Occipital lobe (tissue), 2 donors: Measurements from ENCODE around the gene ACTRT2. TPM values are rescaled to one million over a fixed set of nuclear protein-coding genes. Genes with fewer than 3 reads are reported as not detected.
A peak's percentile ranks its signal among the peaks of the same experiment; 100 is the strongest.

Source experiments
- DNase-seq: peaks from one replicate; lab custom pipeline; 2025; lab: John Stamatoyannopoulos, UW
- total RNA-seq: library from RNA; depleted of rRNA; stranded (reverse); fragments of >200 nt; gene quantifications from one replicate; pipeline ENCODE4 v1.2.3, GENCODE V29; 2014

The ACTRT2 gene
- total RNA-seq, 1 donor from 2014 or later, result not detected

DNA sequence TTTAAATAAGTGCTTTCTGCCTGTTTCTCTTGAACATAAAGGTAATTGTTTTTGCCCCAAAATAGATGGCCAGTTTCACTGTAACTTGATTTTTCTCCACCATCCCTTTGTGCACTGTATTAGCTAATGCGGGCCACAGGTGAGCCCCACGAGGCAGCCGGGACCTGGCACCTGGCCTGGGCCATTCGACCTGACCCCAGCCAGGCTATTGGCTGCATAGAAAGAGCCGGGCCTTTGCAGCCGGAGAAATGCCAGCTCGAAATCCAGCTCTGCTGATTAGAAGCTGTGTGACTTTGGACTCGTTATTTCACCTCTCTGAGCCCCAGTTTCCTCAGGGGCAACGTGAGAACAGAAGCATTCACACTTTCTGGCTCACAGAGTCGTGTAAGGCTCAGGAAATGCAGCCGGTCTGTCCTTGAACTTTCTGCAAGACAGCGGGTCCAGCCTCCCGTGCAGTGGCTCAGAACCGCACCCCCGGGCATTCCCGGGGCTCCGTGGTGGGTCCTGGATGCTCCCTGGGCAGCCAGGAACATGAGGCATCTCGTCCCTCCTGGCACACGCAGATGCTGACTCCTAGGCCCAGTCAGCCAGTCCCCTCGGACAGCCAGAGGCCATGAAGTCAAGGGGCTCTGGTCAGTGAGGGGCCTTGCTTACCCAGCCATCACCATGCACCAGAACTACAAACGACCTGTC is 37.4 kb upstream of the ACTRT2 start:
- DNase-seq, result no peak

DNA sequence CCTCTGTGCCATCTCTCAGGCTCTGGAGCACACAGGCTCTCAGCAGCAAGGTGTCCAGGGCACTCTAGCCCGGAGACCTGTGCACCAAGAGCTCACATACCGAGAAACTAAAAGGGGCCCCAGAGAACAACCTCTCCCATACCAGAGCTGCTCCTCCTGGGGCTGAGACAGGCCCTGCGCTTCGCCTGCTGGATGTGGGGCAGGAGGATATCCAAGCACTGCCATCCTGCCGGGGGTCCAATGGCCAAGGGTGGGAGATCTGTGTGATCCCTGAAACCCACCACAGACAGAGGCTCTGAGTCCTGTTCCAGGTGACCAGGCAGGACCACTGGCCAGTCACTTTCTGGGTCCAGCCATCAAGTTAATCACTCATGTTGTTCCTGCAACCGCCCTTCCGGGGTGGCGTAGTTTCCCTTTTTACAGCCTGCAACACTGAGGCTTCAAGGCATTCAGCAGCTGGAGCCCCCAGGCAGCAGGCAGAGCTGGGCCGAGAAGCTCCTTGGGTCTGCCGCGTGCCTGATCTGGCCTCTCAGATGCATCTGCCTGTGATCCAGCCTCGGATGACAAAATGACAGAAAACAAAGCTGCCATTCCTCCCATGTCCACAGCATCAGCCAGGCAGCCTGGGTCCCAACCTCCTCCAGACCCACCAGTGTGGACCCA is 36.7 kb upstream of the ACTRT2 start:
- DNase-seq, result no peak

DNA sequence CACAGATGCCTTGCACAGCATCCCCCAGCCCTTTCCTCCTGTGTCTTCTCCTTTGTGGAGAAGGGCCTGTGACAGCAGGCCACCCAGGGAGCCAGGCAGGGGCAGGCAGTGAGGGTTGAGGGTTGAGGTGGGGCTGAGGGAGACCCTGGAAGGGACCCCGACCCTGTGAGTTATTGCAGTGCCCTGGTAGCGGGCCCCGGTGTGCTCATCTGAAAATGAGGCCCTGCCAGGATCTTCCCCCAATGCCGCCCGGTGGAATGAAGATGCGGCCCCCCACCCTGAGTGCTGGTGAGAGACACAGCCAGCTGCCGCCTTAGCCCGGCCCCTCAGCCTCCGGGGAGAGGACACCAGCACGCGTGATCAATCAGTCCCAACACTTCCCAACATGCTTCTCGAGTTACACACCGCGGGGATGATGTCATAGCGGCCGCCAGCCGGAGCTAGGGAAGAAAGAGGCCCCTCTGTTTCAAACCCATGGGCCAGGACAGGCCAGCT is 36.2 kb upstream of the ACTRT2 start:
- peak; percentile 25 for DNase-seq

DNA sequence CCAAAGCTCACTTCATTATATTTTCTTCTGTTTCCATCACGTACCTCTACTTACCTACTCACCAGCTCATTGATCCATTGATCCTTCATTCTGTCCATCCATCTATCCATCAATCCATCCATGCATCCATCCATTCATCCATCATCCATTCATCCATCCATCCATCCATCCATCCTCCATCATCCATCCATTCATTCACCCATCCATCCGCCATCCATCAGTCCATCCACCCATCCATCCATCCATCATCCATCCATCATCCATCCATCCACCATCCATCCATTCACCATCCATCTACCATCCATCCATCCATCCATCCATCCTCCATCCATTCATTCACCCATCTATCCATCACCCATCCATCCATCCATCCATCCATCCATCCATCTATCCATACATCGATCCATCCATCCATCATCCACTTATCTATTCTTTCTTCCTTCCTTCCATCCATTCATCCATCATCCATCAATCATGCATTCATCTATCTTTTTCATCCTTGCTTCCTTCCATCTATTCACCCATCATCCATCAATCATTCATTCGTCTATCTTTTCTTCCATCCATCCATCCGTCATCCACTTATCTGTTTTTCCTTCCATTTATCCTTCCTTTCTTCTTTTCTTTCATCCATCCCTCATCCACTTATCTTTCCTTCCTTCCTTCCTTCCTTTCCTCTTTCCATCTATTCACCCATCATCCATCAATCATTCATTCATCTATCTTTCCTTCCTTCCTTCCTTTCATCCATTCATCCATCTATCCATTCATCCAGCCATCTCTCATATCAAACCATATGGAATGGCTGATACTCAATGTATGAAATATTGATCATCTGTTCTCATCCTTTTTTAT is 35.3 kb upstream of the ACTRT2 start:
- no peak for DNase-seq

DNA sequence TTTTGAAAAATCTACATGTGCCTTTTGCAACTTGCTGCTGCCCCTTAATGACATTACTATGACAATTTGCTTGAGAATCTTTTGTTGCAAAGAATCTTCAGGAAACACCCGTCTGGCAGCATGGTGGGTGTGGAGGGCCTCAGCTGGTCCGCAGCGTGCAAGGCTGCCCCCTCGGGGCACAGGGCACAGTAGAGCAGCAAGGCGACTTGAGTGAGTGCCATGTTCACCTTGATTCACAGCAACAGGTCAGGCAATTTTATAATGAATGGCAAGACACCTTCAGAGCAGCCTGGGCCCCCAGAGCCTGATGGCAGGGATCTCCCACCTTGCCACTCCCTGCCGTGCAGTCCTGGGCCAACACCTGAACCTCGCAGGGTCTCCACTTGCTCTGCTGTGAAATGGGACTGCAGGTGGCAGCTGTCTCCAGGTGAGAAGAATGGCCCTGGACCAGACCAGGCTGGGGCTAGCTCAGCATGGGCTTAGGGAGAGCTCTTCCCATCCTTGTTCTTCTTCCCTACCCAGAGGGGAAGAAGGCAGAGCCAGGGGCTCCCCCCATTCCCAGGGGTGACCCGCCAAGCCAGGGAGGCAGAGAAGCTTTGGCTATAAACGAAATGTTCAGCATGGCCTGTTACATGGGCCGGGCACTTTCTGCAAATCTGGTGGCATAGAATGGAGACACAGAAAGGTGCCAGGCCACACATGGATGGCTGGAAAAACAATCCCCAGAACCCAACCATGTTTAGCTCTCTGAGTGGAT is 34.5 kb upstream of the ACTRT2 start:
- no peak for DNase-seq

DNA sequence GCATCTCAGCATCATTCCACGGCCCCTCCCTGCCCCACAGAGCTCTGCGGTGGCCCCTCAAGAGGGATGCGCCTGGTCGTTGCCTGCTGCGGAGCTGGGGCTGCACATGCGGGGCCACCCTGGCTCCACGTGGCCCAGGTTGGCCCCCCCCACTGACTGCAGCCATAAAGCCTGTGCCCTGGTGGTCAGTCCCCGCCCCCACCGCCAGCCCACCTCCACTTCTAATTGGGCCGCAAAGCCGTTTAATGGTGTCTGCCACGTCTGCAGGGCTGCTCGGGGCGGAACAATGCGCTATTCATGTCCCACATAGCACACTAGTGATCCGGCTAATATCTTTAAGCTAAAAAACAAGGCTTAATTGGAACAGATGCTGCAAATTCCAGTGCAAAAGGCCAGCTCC is 33.5 kb upstream of the ACTRT2 start:
- DNase-seq, result no peak

DNA sequence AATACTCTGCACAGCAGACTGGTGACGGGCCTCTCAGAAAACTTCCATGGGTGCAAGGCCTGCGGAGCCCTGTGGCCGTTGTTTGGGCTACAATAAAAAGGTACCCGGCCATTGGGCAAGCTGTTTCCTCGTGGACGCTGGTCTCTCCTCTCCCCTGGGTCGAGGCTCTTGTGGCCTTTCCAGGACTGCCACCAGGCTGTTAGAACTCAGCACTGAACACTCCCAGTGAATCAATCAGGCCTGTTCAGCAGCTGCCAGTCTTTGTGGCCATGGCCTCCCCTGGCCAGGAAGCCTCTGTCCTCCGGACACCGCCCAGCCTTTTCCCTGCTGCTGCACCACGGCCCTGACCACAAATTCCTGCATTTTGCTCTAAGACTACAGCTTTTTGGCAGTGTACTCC is 33.0 kb upstream of the ACTRT2 start:
- no peak for DNase-seq

DNA sequence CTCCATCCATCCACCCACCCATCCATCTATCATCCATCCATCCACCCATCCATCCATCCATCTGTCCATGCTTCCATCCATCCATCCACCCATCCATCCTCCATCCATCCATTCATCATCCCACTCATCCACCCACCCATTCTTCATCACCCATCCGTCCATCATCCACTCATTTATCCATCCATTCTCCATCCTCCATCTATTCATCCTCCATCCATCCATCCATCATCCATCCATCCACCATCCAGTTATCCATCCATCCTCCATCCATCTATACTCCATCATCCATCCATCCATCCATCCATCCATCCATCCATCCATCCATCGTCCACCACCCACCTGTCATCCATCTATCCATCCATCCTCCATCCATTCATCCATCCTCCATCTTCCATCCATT is 32.1 kb upstream of the ACTRT2 start:
- no peak for DNase-seq

DNA sequence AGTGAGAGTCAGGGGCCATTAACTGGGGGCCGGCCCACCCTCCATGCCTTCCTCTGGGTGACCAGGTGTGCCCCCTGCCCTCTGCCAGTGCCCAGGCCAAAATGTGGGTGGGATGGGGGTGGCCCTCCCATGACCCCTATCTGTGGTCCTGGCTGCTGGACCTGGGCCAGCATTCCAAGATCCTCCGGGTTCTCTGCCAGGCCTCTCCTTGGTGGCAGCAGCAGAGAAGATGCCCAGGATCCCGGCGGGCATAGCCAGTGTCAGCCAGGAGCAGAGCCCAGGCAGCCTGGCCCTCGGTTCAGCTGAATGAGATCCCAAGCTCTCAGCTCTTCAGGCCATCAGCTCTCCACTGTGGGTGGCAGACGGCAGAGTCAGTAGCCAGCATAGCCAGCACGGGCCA is 31.3 kb upstream of the ACTRT2 start:
- DNase-seq, result no peak

DNA sequence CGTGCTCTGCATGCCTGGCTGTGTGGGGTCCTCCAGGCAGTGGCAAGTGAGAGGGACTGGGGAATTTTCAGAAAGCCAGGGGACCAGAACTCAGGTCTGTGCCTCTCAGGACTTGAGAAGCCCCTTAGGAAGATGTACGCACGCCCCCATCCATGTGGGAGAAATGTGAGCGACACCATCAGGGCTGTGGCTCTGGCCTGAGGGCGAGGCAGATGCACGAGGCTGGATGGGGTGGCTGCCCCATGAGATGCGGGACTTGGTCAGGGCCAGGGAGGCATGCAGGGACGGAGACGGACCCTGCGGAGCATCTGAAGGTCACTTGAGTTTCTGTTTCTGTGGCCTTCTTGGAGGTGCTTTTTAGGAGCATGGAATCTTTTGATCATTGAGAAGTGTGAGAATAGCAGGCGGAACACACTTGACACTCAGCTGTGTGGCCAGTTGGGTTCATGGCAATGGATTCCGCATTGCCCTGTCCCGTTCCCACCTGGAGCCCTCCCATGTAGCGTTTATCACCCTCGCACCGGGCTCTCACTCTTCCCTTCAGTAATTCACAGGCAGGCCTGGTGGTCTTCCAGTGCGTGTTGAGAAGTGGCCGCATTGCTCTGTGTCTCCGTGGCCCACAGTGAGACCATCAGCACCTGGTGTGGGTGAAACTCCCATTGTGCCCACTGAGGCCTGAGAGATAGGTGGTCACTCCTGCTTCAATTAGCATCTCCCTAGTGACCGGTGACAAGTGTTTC is 30.7 kb upstream of the ACTRT2 start:
- no peak for DNase-seq

DNA sequence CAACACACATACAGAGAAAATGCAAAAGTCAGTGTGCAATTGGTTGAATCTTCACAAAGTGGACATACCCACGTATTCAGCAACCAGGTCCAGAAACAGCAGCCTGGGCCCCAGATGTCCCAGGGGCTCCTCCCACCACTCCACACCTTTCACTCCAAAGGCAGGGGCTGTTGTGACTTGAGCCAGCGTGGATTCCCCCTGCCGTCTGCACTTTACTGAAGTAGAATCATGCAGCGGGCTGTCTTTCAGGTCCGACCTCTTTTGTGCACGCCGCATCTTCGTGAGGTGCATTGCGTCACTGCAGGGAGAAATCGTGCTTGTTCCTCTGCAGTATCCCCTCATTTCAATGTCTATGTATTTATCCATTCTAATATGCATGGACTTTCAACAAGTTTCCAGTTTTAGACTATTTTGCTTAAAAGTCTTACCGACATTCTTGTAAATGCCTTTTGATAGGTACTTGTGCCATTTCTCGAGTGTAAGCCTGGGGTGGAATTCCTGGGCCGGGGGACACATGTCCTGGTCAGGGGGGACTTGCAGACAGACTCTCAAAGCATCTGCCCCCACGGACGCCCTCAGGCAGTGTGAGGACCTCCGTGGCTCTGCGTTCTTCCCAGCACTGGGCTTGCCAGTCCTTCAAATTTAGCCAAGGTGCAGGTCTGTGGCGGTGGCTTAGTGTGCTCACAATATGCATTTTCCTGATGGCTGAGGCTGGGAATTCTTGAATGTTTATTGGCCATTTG is 29.3 kb upstream of the ACTRT2 start:
- no peak for DNase-seq

DNA sequence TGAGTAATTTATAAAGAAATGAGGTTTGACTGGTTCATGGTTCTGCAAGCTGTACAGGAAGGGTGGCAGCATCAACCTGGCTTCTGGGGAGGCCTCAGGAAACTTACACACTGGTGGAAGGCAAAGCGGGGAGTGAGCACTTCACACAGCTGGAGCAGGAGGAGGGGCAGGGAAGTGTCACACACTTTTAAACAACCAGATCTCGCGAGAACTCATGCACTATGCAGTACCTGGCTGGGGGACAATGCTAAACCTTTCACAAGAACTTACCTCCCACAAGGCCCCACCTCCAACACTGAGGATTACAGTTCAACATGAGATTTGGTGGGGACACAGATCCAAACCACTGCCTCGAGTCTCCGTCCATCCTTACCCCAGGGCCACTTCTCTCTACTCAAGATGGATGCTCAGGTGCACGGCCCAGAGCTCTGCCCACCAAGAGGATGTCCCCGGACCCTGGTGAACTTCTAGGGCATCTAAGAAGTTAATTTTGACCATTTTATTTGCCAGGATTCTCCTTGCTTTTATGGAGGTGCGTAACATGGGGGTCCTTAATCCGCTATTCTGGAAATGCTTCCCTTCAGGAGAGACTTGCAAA is 22.7 kb upstream of the ACTRT2 start:
- DNase-seq, result no peak

DNA sequence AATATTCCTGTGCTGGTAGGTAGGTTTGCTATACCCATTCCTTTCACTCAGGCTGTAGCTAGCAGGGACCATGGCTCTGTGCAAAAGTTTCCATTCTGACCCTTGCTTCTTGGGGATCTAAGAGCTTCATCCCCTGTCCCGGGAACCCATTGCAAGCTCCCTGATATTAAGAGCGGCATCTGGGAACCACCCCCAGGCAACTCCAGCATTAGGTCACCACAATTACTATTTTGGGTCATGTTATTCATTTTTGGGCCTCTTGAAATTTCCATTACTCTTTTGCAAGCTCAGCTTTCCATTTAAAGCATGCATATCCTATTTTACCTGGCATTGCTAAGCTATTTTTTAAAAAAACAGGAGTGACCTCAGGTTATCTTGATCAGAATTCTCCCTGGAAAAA is 22.1 kb upstream of the ACTRT2 start:
- no peak for DNase-seq

DNA sequence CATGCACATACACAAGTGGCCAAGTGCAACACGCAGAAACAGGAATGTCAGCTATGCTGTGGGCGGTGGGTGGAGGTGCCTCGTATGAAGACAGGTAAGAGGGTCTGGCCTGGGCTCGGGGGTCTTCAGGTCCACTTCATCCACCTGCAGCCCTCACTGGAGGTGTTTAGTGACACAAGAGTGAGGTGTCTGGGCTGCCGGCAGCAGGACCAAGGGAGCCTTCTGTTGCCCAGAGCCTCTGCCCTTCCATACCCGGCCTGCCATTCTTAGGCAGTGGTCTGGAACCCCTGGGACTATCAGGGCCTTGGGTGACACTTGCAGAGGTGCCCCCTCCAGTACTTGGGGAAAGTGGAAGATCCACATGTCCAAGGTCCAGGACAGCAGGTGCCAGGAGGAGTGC is 21.7 kb upstream of the ACTRT2 start:
- DNase-seq, result no peak

DNA sequence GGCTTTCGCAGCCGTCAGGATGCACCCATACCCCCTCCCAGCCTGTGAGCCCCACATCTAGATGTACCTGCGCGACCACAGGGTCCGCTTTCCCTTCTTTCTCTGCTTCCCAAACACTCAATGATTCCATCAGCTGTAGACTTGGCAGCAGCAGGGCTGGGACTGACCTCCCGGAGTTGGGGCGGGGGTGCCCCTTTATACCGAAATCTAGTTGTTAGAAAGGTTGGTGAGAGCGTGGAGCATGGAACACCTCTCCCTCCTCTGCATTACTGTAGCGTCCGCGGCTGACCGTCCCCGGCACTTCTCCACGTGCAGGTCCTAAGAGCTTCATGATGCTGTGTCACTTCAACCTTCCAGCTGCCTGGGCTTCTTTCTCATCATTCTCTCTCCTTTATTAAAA is 21.1 kb upstream of the ACTRT2 start:
- no peak for DNase-seq

DNA sequence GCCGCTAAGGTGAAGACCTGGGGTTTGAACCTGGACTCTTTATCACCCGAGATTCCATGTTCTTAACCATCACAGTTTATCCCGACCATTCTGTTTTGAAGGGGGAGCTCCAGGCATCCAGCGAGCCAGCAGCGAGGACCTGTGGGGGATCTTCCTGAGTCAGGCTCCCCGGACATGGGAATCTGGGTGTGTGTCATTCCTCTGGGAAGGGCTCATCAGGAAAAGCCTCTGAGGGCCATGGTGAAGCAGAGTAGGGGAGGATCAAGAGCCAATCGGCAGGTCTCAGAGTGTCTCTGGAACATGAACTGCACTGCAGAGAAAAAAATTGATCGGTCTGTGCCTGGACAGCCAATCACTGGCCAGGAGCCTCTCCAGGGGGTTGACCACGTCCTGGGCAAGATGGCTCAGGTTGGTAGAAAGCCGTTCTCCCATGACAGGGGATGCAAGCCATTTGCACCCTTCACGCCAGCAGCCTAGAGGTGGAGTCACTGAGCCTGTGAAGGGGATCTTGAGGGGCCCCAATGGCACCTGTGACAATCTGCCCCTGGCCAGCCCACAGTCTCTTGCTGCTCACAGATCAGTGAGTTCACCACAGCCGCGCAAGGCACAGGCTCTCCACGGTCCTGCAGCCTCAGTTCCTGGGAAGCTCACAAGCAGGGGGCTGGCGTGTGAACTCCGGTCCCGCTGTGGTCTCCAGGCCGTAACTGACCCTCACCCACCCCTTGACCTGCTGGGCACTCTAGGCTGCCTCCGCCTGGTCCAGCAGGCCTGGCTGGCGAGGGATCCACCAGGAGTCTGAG is 20.4 kb upstream of the ACTRT2 start:
- DNase-seq, result no peak

DNA sequence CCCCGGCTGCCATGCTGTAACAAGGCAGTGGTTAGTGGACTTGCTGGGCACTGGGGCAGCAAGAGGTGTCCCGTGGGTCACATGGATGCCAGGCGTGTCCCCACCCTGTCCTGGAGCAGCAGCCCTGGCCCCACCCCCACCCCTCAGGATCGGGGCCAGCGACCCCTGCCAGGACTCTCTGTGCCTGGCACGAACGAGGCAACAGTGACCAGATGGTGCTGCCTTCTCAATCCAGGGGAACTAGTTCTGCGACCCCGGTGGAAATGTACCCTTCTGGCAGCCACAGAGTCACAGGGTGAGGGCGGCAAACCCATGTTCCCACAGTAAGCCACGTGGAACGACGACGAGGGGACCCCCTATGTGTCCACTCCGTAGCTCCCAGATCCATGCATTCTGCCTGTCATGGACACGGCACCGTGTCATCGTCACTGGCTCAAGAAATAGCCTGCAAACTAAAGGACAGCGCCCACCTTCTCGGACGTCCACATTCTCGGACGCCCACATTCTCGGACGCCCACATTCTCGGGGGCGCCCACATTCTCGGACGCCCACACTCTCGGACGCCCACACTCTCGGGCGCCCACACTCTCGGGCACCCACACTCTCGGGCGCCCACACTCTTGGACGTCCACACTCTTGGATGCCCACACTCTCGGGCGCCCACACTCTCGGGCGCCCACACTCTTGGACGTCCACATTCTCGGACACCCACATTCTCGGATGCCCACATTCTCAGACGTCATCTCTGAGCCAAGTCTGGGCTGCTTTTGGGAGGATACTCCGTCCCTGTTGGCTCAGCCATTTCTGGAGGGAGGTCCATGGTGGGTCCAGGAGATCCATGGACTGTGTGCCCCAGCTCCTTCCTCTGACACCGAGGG is 19.6 kb upstream of the ACTRT2 start:
- no peak for DNase-seq
